ENCODE data around the gene VPREB1.
"Not testable (repeated sequence)": the region's sequence is repeated elsewhere in the genome, so short reads cannot be mapped to it uniquely, and the experiment has no call there.

VPREB1 gene, protein sequence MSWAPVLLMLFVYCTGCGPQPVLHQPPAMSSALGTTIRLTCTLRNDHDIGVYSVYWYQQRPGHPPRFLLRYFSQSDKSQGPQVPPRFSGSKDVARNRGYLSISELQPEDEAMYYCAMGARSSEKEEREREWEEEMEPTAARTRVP

DNA sequence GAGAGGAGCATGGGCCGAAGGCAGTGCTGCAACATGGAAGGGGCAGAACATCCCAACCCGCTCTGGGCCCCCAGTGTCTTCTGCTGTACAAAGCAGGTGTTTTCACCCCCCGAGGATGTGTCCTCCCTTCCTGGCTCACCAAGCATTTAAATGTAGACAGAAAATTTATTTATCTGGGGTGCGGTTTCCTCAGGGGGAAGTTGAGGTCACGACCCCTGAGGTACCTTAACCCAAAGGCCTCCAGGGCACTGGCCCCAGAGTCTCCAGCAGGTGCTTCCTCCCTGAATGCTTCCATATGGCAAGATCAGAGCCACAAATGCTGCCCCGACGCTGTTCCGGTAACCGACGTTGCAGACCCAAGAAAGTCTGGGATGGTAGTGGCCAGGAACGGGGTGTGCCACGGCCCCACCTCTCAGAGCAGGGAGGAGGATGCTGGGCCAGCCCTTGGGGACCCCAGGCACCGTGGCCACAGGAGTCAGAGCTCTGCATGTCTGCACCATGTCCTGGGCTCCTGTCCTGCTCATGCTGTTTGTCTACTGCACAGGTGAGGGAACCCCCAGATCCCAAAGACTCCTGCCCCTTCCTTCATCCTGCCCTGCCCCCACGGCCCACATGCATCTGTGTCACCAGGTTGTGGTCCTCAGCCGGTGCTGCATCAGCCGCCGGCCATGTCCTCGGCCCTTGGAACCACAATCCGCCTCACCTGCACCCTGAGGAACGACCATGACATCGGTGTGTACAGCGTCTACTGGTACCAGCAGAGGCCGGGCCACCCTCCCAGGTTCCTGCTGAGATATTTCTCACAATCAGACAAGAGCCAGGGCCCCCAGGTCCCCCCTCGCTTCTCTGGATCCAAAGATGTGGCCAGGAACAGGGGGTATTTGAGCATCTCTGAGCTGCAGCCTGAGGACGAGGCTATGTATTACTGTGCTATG, at the start of gene VPREB1:
TSS of gene VPREB1 (plus strand) at position 471 of the 935 bp plus-strand sequence. CDS start at position 499, 28 bp downstream.
- DNase-seq = no peak

DNA sequence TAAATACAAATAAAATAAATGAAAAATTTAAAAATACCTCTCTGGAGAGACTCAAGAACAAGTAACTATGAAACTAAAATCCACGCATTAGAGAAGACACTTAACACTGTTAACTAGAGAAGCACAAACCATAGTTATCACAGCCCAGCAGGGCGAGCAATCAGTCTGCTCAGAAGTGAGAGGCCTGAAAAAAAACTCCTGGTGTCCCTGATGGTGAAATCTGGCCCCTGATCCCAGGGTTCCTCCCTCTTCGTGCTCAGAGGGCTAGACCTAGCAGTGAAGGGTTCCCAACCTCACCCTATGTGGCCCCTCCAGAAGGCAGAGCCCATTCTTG, 49.7 kb upstream of the VPREB1 start:
- no peak for DNase-seq

DNA sequence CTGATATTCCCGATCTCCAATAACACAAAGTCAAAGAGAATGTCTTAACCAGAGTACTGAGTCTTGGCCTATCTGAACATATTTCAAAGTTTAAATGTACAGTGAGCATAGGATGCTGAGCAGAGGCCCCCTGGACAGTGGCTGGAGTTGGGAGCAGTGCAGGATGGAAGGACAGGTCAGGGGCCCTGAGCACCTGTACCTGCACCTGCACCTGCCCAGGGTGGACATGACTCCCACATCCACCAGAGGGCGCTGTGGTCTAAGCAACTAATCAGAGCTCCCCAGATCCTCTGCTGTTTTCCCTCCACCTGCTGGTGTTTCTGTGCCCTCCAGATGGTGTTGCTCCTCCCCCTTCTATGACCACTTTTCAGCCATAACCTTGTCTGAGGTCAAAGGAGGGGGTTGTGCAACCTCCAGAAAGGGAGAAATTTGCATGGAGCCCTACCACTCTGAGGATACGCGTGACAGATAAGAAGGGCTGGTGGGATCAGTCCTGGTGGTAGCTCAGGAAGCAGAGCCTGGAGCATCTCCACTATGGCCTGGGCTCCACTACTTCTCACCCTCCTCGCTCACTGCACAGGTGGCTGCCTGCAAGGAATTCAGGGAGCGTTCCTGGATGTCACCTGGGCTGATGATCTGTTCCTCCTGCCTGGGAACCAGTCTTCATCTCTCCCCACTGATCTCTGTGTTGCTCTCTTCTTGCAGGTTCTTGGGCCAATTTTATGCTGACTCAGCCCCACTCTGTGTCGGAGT, 49.1 kb upstream of the VPREB1 start:
- DNase-seq = no peak

DNA sequence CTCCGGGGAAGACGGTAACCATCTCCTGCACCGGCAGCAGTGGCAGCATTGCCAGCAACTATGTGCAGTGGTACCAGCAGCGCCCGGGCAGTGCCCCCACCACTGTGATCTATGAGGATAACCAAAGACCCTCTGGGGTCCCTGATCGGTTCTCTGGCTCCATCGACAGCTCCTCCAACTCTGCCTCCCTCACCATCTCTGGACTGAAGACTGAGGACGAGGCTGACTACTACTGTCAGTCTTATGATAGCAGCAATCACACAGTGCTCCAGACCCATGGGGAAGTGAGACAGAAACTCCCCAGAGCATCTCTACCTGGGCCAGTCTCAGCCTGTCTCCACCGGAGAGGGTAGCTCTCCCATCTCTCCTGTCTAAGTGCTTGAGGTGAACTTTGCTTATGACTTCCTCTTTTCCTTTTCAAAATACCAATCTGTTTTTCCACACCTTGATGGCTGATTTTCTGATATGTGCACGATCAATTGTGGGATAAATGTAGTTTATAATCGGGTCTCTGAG, 48.5 kb upstream of the VPREB1 start:
- no peak for DNase-seq

DNA sequence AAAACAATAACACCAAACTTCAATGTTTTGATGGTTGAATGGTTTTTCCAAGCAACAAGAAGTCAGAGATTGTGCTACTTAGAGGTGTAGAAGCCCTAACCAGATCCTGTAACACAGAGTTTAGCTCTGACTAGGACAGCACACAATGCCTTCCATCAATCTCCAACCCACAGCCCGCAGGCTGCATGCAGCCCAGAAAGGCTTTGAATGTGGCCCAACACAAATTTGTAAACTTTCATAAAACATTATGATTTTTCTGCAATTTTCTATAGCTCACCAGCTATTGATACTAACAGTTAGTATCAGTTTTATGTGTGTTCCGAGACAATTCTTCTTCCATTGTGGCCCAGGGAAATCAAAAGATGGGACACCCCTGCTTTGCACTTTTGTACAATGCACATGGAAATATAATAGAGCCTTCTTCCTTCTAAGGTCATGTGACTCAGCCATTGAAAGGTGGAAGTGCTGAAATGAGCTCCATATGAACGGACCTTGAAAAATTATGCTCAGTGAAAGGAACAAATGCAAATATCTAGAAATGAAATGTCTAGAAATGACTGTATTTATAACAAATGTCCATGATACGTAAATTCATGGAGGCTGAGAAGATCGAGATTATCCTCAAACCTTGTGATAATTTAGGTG, 47.6 kb upstream of the VPREB1 start:
- DNase-seq = no peak

DNA sequence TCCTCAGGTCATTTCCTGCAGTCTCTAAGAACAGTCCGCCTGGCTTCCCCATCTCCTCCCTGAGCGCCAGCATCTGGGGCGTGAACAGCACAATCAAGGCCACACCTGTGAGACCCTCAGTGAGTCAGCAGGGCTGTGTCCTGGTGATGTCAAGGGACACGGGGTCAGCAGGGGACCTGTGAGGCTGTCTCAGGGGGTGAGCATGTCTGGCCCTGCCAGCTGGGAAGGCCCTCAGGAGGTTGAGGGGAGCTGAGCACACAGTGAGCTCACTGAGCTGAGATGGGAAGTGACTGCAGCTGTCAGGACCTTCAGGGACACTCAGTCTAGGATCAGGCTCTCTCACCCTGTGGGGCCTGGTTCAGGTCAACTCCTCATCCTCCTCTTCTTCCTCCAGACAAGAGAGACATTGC, 46.6 kb upstream of the VPREB1 start:
- DNase-seq = no peak

DNA sequence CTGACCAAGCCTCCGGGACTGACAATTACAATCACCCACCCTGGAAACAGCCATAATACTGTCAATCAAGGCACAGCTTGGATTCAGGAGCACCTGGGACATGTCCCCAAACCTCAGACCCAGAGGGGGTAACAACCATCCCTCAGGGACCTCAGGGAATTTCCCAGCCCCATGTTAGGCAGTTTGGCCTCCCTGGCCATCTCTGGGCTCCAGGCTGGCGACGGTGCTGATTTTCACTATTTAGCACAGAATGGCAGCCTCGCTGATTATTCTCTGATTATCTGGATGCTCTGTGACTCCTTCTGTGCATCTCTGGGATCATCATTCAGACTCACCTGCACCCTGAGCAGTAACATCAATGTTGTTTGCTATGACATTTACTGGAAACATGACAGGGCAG, 45.8 kb upstream of the VPREB1 start:
- DNase-seq = no peak

DNA sequence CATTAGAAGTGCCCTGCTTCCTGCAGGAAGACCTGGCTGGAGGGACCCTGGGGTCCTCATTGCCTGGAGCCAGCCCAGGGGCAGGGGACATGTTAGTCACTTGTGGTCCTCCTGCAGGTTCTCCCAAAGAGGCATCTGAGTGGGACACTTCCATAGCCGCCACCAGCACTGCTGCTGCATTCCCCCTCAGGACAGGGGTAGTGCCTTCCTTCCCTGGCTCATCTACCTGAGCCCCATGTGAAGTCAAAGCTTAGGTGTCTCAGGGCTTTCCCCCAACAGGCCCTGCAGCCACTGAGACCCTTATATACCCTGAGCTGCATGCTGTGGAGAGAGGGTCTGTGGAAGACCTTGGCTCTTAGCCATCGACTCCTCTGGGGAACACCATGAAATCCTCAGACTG, 45.0 kb upstream of the VPREB1 start:
- no peak for DNase-seq

DNA sequence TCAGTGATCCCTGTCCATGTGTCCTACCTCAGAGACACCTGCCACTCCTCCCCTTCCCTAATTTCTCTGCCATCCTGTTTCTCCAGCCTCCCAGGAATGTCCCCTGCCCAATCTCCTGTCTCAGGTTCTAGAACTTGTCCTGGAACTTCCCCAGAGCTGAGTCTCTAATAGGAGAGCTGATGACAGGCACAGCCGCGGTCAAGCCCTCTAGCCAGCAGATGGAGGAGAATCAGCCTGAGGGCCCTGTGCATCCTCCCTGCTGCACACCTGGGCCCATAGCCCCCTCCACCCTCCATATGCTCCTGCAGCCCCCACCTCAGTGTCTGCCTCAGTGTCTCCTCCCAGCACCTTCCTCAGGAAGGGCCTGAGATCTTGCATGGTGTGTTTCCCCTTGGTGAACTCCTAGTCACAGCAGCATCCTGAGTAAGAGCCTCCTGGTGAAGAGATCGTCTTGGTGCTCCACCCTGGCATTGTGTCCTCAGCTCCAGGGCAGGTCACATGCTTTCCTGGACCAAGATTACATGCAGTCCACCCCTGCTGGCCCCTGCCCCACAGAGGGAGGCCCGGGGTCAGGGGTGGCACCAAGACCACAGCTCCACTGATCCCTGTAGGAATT, 43.9 kb upstream of the VPREB1 start:
- no peak for DNase-seq

DNA sequence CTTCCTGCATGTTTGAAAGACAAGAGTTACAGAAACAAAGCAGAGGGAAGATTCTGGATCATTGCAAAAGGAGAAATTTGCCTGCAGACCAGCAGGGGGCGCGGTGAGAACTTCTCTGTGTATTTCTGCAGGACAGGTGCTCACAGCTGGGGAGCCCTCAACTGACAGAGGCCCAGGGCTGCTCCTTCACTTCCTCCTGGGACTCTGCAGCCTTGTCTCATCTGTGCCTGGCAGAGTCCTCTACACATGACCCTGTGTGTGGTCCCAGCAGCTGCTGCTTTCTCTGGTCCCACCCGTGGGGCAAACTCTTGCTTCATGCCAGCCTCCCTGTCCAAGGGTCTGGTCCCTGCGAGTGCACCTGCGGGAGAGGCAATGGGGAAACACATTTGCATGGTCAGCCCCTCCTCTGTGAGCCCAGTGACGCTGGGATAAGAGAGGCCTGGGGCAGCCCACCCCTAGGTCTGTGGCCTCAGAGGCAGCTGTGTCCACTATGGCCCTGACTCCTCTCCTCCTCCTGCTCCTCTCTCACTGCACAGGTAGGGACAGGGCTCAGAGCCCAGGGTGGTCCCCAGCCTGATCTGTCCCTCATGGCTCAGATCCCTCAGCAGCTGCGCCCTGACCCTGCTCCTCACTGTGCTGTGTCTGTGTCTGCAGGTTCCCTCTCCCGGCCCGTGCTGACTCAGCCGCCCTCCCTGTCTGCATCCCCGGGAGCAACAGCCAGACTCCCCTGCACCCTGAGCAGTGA, 43.2 kb upstream of the VPREB1 start:
- no peak for DNase-seq

DNA sequence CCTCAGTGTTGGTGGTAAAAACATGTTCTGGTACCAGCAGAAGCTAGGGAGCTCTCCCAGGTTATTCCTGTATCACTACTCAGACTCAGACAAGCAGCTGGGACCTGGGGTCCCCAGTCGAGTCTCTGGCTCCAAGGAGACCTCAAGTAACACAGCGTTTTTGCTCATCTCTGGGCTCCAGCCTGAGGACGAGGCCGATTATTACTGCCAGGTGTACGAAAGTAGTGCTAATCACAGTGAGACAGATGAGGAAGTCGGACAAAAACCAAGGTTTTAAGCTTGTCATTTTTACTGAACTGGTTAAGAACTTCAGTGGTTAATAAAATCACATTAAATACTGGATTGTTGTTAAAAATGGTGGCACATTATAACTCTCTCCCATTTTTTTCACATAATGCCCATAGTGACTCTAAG, 42.6 kb upstream of the VPREB1 start:
- no peak for DNase-seq

DNA sequence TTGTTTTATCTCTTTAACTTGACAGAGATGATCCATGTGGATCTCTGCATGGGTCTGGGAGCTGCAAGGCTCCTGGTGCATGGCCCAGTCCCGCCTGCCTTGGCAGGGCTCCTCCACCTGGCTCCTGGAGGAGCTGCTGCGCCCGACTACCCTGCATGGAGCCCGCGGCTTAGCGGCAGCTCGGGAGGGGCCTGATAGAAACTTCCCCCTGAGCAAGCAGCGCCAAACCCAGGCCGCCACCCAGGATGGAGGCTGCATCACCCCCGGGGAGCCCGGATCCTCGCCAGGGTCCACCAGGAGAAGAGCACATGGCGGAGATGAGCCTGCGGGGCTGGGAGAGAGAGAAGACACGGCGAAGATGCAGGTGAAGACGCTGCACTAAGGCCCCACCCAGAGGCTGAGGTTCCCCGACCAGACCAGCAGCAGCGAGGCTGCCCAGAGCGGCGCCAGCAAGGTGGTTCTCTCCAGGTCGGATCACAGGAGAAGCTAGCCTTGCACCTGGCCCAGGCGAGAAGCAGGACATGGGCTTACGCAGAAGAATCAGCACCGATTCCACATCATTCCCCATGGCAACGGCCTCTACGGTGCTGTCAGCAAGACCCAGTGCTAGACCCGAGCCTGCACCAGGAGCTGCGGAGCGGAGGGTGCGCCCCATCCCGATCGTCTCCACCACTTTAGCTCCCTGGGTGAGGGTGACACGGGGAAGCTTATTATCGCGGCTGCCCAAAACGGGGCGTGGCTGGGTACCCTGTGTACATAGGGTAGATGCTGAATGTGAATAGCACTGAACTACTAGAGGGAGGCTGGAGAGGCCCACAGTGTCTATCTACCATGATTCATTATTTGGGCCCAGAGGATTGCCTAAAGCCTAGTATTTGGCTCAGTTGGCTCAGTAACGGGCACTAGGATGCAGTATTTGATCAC, 41.3 kb upstream of the VPREB1 start:
- no peak for DNase-seq

DNA sequence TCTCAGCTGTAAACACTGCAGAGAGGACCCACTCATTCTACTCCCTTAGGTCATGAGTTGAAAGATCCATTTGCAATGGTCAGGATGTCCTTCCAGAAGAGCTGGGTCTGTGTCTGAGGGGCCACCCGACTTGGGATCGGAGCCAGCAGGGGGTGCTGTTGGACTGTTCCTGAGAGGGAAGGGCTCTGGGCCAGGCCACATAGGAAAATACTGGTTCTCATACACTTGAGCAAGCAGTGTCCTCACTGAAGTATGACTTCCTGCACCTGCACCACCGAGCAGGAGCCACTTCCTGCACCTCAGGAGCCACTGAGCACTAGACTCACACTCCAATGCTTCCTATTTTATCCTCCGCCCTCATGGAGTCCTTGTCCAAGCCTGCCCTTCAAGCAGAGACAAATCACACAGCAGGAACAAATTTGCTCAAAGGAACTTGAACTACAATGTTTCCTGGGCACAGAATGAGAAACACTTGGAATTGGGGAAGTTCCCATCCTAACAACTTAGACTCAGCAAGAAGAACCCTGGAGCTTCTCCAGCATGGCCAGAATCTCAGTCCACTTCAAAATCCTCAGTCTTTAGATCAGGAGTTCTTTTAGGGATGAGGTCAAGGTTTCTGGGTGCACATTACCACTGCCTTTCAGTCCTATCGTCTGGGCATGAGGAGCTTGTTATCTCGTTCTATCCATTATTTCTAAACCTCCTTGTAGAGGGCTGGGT, 36.6 kb upstream of the VPREB1 start:
- no peak for DNase-seq

DNA sequence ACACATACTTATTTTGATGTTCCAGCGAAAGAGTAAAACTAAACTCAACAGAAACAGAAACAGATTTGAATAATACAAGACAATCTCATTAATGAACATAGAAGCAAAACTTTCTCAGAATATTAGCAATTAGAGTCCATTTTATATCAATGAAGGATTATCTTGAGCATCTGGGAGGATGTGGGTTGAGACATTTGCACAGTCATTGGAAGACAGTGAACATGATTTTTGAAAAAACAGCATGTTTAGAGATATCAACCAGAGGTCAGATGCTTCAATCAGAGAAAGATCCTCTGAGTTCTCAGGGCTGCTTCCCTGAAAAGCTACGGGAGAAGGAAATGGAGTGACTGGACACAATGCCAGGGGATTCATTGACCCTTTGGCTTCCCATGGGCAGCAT, 35.9 kb upstream of the VPREB1 start:
- DNase-seq = no peak

DNA sequence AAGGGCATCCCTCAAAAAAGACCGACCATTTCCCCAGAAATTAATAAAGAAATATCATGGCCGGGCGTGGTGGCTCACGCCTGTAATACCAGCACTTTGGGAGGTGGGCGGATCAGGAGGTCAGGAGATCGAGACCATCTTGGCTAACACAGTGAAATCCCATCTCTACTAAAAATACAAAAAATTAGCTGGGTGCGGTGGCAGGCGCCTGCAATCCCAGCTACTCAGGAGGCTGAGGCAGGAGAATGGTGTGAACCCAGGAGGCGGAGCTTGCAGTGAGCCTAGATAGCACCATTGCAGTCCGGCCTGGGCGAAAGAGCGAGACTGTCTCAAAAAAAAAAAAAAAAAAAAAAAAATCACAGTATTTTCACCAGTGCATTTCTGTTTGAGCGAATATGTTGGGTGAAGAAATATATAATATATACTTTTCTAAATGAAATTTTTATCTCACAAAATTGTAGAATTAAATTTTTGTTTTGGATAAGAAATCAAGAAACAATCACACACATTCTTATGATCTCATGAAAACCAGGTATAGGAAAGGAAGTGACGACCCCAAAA, 35.4 kb upstream of the VPREB1 start:
- DNase-seq = not testable (repeated sequence)

DNA sequence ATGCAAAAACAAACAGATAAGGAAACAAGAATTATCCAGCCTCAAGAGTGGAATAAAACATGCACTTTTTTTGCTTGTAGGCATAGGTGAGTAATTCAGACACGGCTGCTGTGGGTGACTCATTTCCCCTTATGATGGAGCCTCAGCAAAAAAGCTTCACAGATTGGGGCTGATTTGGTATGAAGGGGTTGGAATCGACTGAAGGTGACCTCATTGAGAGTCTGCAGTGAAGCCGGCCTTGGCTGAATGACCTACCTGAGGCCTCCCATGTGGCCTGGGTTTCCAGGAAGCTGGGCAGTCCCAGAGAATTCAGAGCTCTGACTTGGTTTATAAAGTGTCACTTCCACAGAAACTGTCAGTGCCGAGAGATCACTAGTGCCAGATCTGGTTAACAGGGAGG, 34.2 kb upstream of the VPREB1 start:
- no peak for DNase-seq

DNA sequence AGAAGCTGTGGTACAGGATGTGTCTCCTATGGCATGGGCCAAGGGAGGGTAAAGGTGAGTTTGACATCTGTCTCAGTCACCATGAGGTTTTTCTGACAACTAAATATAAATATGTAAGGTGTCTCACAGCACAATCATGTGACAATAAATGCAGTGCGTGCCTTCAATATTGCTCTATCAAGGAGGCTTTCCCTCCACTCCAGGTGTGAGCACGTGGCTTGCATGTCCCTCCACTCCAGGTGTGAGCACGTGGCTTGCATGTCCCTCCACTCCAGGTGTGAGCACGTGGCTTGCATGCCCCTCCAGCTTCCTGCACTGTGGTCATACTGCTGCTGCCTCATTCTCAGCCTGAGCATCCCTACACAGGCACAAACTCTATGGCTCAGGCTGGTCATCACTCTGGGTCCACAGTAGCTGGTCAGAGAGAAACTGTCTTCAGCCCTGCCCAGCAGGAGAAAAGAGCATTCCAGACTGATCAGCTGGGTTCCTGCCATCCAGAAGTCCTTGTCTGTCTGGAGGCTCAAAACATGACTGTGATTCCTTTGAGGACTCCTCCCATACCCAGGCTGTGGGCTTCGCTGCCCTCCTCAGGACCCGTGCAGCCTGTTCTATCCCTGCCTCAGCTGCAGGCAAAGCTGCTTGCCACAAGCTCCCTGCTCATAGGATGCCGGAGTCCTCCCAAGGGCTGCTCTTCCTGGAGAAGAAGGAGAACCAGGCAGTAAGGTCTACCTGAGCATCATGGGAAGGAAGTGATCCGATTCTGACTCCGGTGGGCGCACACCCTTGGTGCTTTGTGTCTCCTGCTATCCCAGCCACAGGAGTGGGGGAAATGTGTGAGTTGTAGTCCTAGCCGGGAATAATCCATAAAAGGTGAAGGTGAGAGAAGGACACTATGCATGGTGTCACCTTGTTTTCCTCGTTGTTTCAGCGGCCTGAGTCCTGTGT, 33.4 kb upstream of the VPREB1 start:
- no peak for DNase-seq

DNA sequence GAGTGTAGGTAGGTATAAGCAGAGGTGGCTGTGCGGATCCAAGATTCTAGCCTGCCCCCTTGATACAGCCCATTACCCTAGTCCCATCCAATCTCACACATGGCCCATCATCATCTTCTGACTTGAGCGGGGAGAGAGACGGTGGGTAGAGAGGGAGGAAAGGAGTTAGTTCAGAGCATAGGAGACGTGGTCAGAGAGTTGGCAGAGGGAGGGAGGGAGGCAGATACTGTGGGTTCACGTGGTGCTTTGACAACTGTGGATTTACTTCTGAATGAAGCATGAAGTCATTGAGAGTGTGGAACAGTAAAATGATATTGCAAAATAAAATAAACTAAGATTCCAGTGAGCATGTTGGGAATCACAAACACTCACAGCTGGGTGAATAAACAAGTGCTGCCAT, 31.4 kb upstream of the VPREB1 start:
- DNase-seq = no peak
